Mesothelial cell of epicardium (in vitro differentiated cells): ENCODE data around the gene ZNF133. TPM values are rescaled to one million over a fixed set of nuclear protein-coding genes. Genes with fewer than 3 reads are reported as not detected.
A peak's percentile ranks its signal among the peaks of the same experiment; 100 is the strongest.
"Not testable (repeated sequence)": the region's sequence is repeated elsewhere in the genome, so short reads cannot be mapped to it uniquely, and the experiment has no call there.

Experiments
- DNase-seq, 2 experiments: peaks; one replicate each; pipeline ENCODE4 v3.0.0; 2021; ENCODE audit warnings: low spot score in 2 of 2; ENCODE audit not compliant: unreplicated experiment in 2 of 2
- H3K27ac Mint-ChIP-seq: 2 replicates; pipeline ENCODE4 v1.8.0; 2021; ENCODE audit warnings: mixed read lengths
- H3K27me3 Mint-ChIP-seq: 2 replicates; pipeline ENCODE4 v1.8.0; 2021; ENCODE audit warnings: low read depth, mixed read lengths
- H3K36me3 Mint-ChIP-seq: 2 replicates; pipeline ENCODE4 v1.8.0; 2021; ENCODE audit warnings: mixed read lengths
- H3K4me1 Mint-ChIP-seq: 2 replicates; pipeline ENCODE4 v1.8.0; 2021; ENCODE audit warnings: mixed read lengths
- H3K4me3 Mint-ChIP-seq: 2 replicates; pipeline ENCODE4 v1.8.0; 2021; ENCODE audit warnings: mild to moderate bottlenecking, moderate library complexity, mixed read lengths
- H3K9me3 Mint-ChIP-seq: 2 replicates; pipeline ENCODE4 v1.8.0; 2021; ENCODE audit warnings: mixed read lengths
- CTCF ChIP-seq: fragments of 200-600 bp; sonication (generic); IDR thresholded peaks from one replicate; pipeline ENCODE4 v1.5.0; 2021; ENCODE audit warnings: antibody characterized with exemption; ENCODE audit not compliant: unreplicated experiment
- total RNA-seq: library from RNA; stranded (reverse); gene quantifications from 3 replicates; pipeline ENCODE4 v1.2.1, GENCODE V29; 2021

ZNF133 gene
- total RNA-seq, 1 donor from 2014 or later = 24.3 TPM

- H3K4me1 Mint-ChIP-seq = no peaks in the 10 kb centered on the region
- H3K9me3 Mint-ChIP-seq = no peaks in the 10 kb centered on the region
- H3K27me3 Mint-ChIP-seq = peaks cover 19% of the 10 kb centered on the region
- no peak overlapping the region for H3K27ac Mint-ChIP-seq
- no peak for TF ChIP-seq CTCF
- no peak for DNase-seq
- no peak overlapping the region for H3K4me3 Mint-ChIP-seq
- no peaks in the 10 kb centered on the region for H3K36me3 Mint-ChIP-seq
Measured at GRCh38 chr20:18273738-18274137, 14.6 kb upstream of the ZNF133 start.

- not testable (repeated sequence) for H3K4me3 Mint-ChIP-seq, H3K4me1 Mint-ChIP-seq, DNase-seq, H3K36me3 Mint-ChIP-seq, H3K27ac Mint-ChIP-seq, H3K9me3 Mint-ChIP-seq
- H3K27me3 Mint-ChIP-seq = peaks cover 36% of the 10 kb centered on the region
Measured at GRCh38 chr20:18275960-18276359, 12.4 kb upstream of the ZNF133 start.

GRCh38 chr20:18276821-18277220 is 11.5 kb upstream of the ZNF133 start:
- H3K4me1 Mint-ChIP-seq = no peaks in the 10 kb centered on the region
- H3K36me3 Mint-ChIP-seq = no peaks in the 10 kb centered on the region
- no peaks in the 10 kb centered on the region for H3K9me3 Mint-ChIP-seq
- TF ChIP-seq CTCF = peak; percentile 50
- DNase-seq = peak; percentile 45 to 76
- peaks cover 39% of the 10 kb centered on the region for H3K27me3 Mint-ChIP-seq
- no peak overlapping the region for H3K4me3 Mint-ChIP-seq
- H3K27ac Mint-ChIP-seq = no peak overlapping the region

GRCh38 chr20:18279242-18279641 is 9.1 kb upstream of the ZNF133 start:
- Mint-ChIP-seq H3K9me3 (peaks cover 4% of the 10 kb centered on the region), H3K4me1 (no peaks in the 10 kb centered on the region), H3K27me3 (peaks cover 49% of the 10 kb centered on the region), H3K4me3 (no peak overlapping the region), H3K27ac (no peak overlapping the region), H3K36me3 (no peaks in the 10 kb centered on the region)
- DNase-seq = no peak
- TF ChIP-seq CTCF = no peak

- Mint-ChIP-seq H3K27me3 (peaks cover 39% of the 10 kb centered on the region), H3K4me1 (peaks cover 15% of the 10 kb centered on the region), H3K9me3 (peaks cover 29% of the 10 kb centered on the region), H3K36me3 (peaks cover 3% of the 10 kb centered on the region), H3K4me3 (no peak overlapping the region), H3K27ac (no peak overlapping the region)
- no peak for TF ChIP-seq CTCF
- no peak for DNase-seq
Measured at GRCh38 chr20:18284805-18285533, 3.4 kb upstream of the ZNF133 start.

- H3K36me3 Mint-ChIP-seq = peaks cover 22% of the 10 kb centered on the region
- peak overlapping the region; percentile 100 for H3K27ac Mint-ChIP-seq
- H3K4me3 Mint-ChIP-seq = peak overlapping the region; percentile 99
Measured at GRCh38 chr20:18287546-18287914, 797 bp upstream of the ZNF133 start.

More at GRCh38 chr20:18287546-18287914, 797 bp upstream of the ZNF133 start:
- H3K9me3 Mint-ChIP-seq = peaks cover 37% of the 10 kb centered on the region
- DNase-seq = no peak
- no peak for TF ChIP-seq CTCF
- peaks cover 20% of the 10 kb centered on the region for H3K4me1 Mint-ChIP-seq
- H3K27me3 Mint-ChIP-seq = peaks cover 22% of the 10 kb centered on the region
